BLaER1 treated with 17β-estradiol and CSF1 and Interleukin-3, amounts not matched to agents 10 nM and 100 nM (cell line): ENCODE data around the gene FCHSD2.

Experiments
- H3K27ac ChIP-seq, 11 experiments: shearing (Covaris generic); formaldehyde crosslinking; 2 replicates each; pipeline ENCODE4 v1.8.1; 2022
- H3K27me3 ChIP-seq, 11 experiments: shearing (Covaris generic); formaldehyde crosslinking; 2 replicates each; pipeline ENCODE4 v1.8.1; 2022
- H3K36me3 ChIP-seq, 11 experiments: shearing (Covaris generic); formaldehyde crosslinking; 2 replicates each; pipeline ENCODE4 v1.8.1; 2022
- H3K4me1 ChIP-seq, 10 experiments: shearing (Covaris generic); formaldehyde crosslinking; 2 replicates each; pipeline ENCODE4 v1.8.1; 2022
- H3K4me2 ChIP-seq, 11 experiments: shearing (Covaris generic); formaldehyde crosslinking; 2 replicates each; pipeline ENCODE4 v1.8.1; 2022
- H3K4me3 ChIP-seq, 10 experiments: shearing (Covaris generic); formaldehyde crosslinking; 2 replicates each; pipeline ENCODE4 v1.8.1; 2022
- H3K9ac ChIP-seq, 11 experiments: shearing (Covaris generic); formaldehyde crosslinking; 2 replicates each; pipeline ENCODE4 v1.8.1; 2022
- H3K9me3 ChIP-seq, 11 experiments: shearing (Covaris generic); formaldehyde crosslinking; replicated peaks in 1 of 11; 2 replicates each; pipeline ENCODE4 v1.8.1; 2022
- H4K20me1 ChIP-seq, 11 experiments: shearing (Covaris generic); formaldehyde crosslinking; 2 replicates each; pipeline ENCODE4 v1.8.1; 2022
- Cebpa-rat ChIP-seq, 11 experiments: shearing (Covaris generic); IDR thresholded peaks; 2 replicates each; pipeline ENCODE4 v1.8.1; 2022

The FCHSD2 gene

DNA sequence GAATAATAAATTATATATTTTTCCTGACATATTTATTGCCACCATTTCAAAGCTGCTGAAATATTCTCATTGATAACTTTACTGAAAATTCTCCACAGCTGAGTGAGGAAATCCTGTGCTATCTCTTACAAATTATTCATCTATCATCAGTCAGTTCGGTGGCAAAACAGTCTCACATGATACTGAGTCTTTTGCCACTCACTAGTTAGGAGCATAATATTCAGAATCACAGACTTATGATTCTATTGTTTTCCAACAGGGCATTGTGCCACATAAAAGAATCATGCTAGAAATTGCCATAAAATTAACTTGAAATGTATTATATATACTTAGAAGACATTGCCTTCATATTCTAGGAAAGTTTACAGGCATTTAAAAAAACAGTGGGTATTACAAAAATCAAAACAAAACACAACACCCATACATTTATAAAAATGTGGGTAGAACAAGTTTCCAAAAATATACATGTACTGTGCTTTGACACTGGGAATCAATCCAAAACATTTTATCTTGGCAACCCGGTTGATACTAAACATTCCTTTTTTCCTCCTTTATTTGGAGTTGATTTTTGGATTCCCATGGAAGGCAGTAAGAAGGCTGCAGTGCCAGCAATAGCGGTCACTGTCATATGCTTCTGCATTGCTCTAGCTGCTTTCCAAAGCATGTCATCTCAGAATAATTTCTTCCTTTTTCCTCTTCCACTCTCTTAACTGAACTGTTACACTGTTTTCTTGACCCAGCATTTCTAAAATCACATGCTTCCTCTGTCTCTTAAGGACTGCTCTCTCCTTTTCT is 285.4 kb downstream of the FCHSD2 start:
- Histone ChIP-seq H3K4me2 (peak overlapping the region in 2 of 11 experiments; percentile 37 to 40; a peak in 3 of 22 replicates), H3K27me3 (no peaks in the 10 kb centered on the region), H3K9me3 (no peaks in the 10 kb centered on the region), H3K36me3 (peaks cover 32 to 94% (median 47%) of the 10 kb centered on the region in 11 experiments), H3K4me3 (no peak overlapping the region), H3K4me1 (peaks cover 0 to 21% (median 0%) of the 10 kb centered on the region in 10 experiments; a peak in 4 of 20 replicates), H3K9ac (peak overlapping the region in 1 of 11 experiments; percentile 45; a peak in 1 of 22 replicates), H4K20me1 (peaks cover 0 to 100% (median 0%) of the 10 kb centered on the region in 11 experiments; a peak in 3 of 22 replicates), H3K27ac (no peak overlapping the region; a peak in 1 of 22 replicates)
- TF ChIP-seq Cebpa-rat (IDR thresholded peaks at IDR 0.05), result no peak

DNA sequence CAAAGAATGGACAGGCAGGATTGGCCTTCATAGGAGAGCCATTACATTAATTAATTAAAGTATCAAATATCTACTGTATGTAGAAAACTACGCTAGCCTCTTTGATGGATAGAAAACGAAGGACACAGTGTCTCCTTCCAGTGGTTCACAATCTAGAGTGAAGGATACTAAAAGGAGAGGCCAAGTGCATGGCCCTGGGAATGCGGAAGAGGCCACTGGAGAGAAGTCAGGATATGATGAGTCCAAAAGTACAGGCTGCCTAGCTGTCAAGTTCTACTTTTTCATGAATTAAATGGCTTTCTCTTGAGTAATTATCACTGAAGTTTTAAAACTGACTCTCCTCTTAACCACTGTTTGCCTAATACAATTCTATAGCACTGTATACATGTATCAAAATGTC is 286.1 kb downstream of the FCHSD2 start:
- H3K9ac ChIP-seq, result peak overlapping the region in 1 of 11 experiments; percentile 27; a peak in 1 of 22 replicates
- H3K9me3 ChIP-seq, result no peaks in the 10 kb centered on the region
- H4K20me1 ChIP-seq, result peaks cover 0 to 100% (median 0%) of the 10 kb centered on the region in 11 experiments; a peak in 4 of 22 replicates
- H3K4me2 ChIP-seq, result no peak overlapping the region
- H3K4me1 ChIP-seq, result peaks cover 0 to 21% (median 0%) of the 10 kb centered on the region in 10 experiments; a peak in 4 of 20 replicates
- H3K27ac ChIP-seq, result no peak overlapping the region
- no peak overlapping the region for H3K4me3 ChIP-seq
- H3K36me3 ChIP-seq, result peaks cover 32 to 94% (median 47%) of the 10 kb centered on the region in 11 experiments
- H3K27me3 ChIP-seq, result no peaks in the 10 kb centered on the region
- TF ChIP-seq Cebpa-rat (IDR thresholded peaks at IDR 0.05), result no peak

DNA sequence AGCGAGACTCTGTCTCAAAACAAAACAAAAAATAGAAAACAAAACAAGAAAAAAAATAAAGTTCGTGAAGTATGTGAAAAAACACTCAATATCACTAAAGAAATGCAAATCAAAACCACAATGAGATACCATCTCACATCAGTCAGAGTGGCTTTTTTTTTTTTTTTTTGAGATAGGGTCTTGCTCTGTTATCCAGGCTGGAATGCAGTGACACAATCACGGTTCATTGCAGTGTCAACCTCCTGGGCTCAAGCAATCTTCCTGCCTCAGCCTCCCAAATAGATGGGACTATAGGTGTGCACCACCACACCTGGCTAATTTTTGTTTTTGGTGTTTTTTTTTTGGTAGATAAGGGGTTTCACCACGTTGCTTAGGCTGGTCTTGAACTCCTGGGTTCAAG is 290.4 kb downstream of the FCHSD2 start:
- peaks cover 0 to 8% (median 0%) of the 10 kb centered on the region in 10 experiments; a peak in 4 of 20 replicates for H3K4me1 ChIP-seq

DNA sequence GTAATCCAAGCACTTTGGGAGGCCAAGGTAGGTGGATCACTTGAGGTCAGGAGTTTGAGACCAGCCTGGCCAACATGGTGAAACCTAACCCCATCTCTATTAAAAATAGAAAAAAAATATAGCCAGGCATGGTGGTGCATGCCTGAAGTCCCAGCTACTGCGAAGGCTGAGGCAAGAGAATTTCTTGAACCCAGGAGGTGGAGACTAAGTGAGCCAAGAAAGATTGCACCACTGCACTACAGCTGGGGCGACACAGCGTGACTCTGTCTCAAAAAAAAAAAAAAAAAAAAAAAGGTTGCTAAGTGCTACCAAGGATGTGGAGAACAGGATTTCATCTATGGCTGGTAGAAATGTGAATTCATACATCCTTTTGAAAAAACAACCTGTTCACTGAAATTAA is 291.3 kb downstream of the FCHSD2 start:
- no peaks in the 10 kb centered on the region for H3K9me3 ChIP-seq
- no peaks in the 10 kb centered on the region for H3K27me3 ChIP-seq
- H3K27ac ChIP-seq, result no peak overlapping the region
- no peak overlapping the region for H3K9ac ChIP-seq
- no peaks in the 10 kb centered on the region for H3K4me1 ChIP-seq
- no peak overlapping the region for H3K4me3 ChIP-seq
- peaks cover 17 to 100% (median 40%) of the 10 kb centered on the region in 11 experiments for H3K36me3 ChIP-seq
- peaks cover 0 to 97% (median 0%) of the 10 kb centered on the region in 11 experiments; a peak in 6 of 22 replicates for H4K20me1 ChIP-seq
- no peak overlapping the region for H3K4me2 ChIP-seq
- TF ChIP-seq Cebpa-rat (IDR thresholded peaks at IDR 0.05), result no peak

More for the DNA sequence above, 290.4 kb downstream of the FCHSD2 start:
- no peak overlapping the region for H3K4me2 ChIP-seq
- H3K4me3 ChIP-seq, result no peak overlapping the region
- H3K9me3 ChIP-seq, result no peaks in the 10 kb centered on the region
- H3K36me3 ChIP-seq, result peaks cover 12 to 100% (median 33%) of the 10 kb centered on the region in 11 experiments; a peak in 20 of 22 replicates
- no peaks in the 10 kb centered on the region for H3K27me3 ChIP-seq
- TF ChIP-seq Cebpa-rat (IDR thresholded peaks at IDR 0.05), result no peak
- no peak overlapping the region for H3K9ac ChIP-seq
- H3K27ac ChIP-seq, result no peak overlapping the region
- peaks cover 0 to 100% (median 0%) of the 10 kb centered on the region in 11 experiments; a peak in 6 of 22 replicates for H4K20me1 ChIP-seq

DNA sequence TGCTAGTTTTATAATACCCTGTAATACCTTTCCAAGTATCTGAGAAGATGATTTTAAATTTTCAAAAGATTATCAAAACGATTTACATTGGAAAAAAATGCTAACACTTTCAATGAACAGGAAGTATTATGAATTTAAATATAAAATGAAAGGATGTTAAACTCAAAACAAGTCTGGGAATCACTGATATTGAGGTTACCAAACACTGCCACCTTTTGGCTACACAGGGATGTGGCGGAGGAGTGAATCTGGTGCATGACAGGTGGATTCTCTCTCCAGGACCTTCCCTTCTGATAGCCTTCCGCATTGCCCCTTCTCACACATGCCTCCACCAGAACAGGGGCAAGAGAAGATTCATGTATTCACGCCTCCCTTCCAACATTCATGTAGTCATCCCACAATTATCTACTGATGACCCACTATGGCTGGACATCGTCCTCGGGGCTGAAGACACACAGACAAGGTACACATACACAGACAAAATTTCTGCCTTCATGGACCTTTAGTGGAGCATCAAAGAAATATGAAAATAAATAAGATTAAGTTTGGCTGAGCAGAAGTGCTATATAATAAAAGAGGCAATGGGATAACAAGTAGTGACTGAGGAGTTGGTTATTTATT is 293.2 kb downstream of the FCHSD2 start:
- TF ChIP-seq Cebpa-rat (IDR thresholded peaks at IDR 0.05), result no peak
- H3K27me3 ChIP-seq, result no peaks in the 10 kb centered on the region
- peaks cover 0 to 97% (median 0%) of the 10 kb centered on the region in 11 experiments; a peak in 6 of 22 replicates for H4K20me1 ChIP-seq
- no peak overlapping the region for H3K27ac ChIP-seq
- no peak overlapping the region for H3K4me3 ChIP-seq
- no peaks in the 10 kb centered on the region for H3K4me1 ChIP-seq
- H3K4me2 ChIP-seq, result no peak overlapping the region
- peak overlapping the region in 1 of 11 experiments; percentile 10; a peak in 1 of 22 replicates for H3K9ac ChIP-seq
- H3K36me3 ChIP-seq, result peaks cover 27 to 100% (median 48%) of the 10 kb centered on the region in 11 experiments
- H3K9me3 ChIP-seq, result no peaks in the 10 kb centered on the region

DNA sequence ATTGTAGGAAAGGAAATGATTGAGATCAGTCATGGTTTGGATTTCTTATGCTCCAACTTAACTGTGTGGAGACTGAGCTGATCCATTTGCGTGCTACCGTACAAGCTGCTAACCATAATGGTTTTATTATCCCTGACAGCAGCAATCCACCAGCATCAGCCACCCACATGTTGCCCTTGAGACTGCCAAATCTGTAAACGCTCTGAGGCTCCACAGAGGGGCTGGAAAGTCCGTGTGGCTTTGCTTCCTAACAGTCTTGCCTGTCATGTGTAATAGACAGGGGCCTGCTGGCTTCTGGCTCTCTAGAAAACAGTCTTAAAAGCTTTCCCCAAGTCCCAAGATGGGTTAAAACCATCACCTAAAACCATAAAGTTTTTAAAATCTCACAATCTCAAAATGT is 297.8 kb downstream of the FCHSD2 start:
- H3K36me3 ChIP-seq, result peaks cover 71 to 100% (median 88%) of the 10 kb centered on the region in 11 experiments
- TF ChIP-seq Cebpa-rat (IDR thresholded peaks at IDR 0.05), result no peak
- H3K27ac ChIP-seq, result no peak overlapping the region
- peaks cover 0 to 97% (median 0%) of the 10 kb centered on the region in 11 experiments; a peak in 5 of 22 replicates for H4K20me1 ChIP-seq
- H3K9ac ChIP-seq, result no peak overlapping the region
- no peaks in the 10 kb centered on the region for H3K9me3 ChIP-seq
- H3K4me3 ChIP-seq, result no peak overlapping the region
- H3K4me1 ChIP-seq, result peaks cover 0 to 20% (median 1%) of the 10 kb centered on the region in 10 experiments; a peak in 9 of 20 replicates
- no peak overlapping the region for H3K4me2 ChIP-seq
- H3K27me3 ChIP-seq, result no peaks in the 10 kb centered on the region

DNA sequence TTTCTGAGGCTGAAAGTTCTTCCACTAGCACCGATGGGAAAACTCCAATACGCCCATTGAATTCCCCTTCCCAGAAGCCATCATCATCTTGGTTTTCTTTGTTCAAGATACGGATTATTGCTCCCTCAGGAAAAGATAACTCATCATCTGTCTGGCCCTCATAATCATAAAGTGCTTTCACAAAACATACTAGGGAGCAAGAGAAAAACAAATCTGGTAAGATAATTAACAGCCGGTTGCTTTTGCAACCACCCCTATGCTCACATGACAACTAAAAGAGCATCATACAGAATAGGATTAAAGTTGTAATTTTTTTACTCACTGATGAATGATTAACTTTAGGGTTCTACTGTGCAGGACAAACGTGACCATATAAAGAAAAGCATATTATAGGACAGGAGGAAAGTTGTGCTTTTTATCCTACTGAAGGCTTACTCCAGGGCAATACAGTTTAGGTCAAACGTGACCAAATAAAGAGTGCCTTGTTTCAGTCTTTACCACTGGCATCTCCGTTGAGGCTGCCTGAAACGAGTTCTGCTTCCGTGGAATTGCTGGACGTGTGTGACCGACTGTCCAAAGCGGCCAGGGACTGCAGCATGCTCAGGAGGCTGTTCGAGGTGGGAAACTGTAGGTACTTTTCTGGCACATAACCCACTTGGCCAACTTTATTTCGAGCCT is 299.3 kb downstream of the FCHSD2 start:
- Histone ChIP-seq H3K27ac (no peak overlapping the region), H3K36me3 (peaks cover 79 to 100% (median 97%) of the 10 kb centered on the region in 11 experiments), H3K4me2 (no peak overlapping the region)

DNA sequence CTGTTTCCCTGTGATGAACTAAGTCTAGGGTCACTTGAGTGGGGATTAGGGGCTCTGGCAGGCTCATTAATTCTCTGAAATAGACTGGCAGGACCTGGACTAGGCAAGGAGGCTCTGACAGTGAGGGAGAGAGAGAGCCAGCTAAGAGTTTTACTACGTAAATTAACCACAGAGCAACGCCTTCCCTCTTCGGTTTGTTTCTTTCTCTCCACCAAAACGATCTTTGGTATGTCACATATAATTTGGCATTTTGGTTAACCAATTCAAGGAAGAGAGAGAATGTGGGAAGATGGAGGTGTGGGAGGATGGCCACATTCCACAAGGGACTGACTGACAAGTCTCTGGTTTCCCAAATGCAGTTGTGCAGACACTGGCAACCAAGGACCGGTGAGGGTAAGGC is 300.0 kb downstream of the FCHSD2 start:
- peaks cover 0 to 33% (median 8%) of the 10 kb centered on the region in 10 experiments; a peak in 11 of 20 replicates for H3K4me1 ChIP-seq
- H4K20me1 ChIP-seq, result peaks cover 0 to 97% (median 0%) of the 10 kb centered on the region in 11 experiments; a peak in 5 of 22 replicates
- no peaks in the 10 kb centered on the region for H3K27me3 ChIP-seq
- no peaks in the 10 kb centered on the region for H3K9me3 ChIP-seq
- peaks cover 82 to 100% (median 97%) of the 10 kb centered on the region in 11 experiments for H3K36me3 ChIP-seq
- H3K4me3 ChIP-seq, result no peak overlapping the region
- TF ChIP-seq Cebpa-rat (IDR thresholded peaks at IDR 0.05), result no peak
- H3K27ac ChIP-seq, result no peak overlapping the region
- H3K4me2 ChIP-seq, result no peak overlapping the region
- H3K9ac ChIP-seq, result no peak overlapping the region

More for the DNA sequence above, 299.3 kb downstream of the FCHSD2 start:
- Histone ChIP-seq H3K9me3 (no peaks in the 10 kb centered on the region), H4K20me1 (peaks cover 0 to 97% (median 0%) of the 10 kb centered on the region in 11 experiments; a peak in 5 of 22 replicates), H3K4me3 (no peak overlapping the region), H3K27me3 (no peaks in the 10 kb centered on the region), H3K9ac (no peak overlapping the region), H3K4me1 (peaks cover 0 to 33% (median 8%) of the 10 kb centered on the region in 10 experiments; a peak in 10 of 20 replicates)
- TF ChIP-seq Cebpa-rat (IDR thresholded peaks at IDR 0.05), result no peak
